Pons (tissue), 1 donor: ENCODE data around the gene CXCL8.
"Not testable (repeated sequence)": the region's sequence is repeated elsewhere in the genome, so short reads cannot be mapped to it uniquely, and the experiment has no call there.

Source experiments
- DNase-seq: peaks from one replicate; pipeline ENCODE4 v3.0.0-alpha.2; 2016; ENCODE audit warnings: low spot score

CXCL8 gene

GRCh38 chr4:73740353-73740778 lies at the start of gene CXCL8:
TSS of gene CXCL8 (plus strand) at chr4:73740569. CDS start at chr4:73740659, 90 bp downstream.
- peak; percentile 87 for DNase-seq

DNA sequence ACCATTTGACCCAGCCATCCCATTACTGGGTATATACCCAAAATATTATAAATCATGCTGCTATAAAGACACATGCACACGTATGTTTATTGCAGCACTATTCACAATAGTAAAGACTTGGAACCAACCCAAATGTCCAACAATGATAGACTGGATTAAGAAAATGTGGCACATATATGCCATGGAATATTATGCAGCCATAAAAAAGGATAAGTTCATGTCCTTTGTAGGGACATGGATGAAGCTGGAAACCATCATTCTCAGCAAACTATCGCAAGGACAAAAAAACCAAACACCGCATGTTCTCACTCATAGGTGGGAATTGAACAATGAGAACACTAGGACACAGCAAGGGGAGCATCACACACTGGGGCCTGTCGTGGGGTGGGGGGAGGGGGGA lies 49.2 kb upstream of the CXCL8 start:
- DNase-seq, result not testable (repeated sequence)

DNA sequence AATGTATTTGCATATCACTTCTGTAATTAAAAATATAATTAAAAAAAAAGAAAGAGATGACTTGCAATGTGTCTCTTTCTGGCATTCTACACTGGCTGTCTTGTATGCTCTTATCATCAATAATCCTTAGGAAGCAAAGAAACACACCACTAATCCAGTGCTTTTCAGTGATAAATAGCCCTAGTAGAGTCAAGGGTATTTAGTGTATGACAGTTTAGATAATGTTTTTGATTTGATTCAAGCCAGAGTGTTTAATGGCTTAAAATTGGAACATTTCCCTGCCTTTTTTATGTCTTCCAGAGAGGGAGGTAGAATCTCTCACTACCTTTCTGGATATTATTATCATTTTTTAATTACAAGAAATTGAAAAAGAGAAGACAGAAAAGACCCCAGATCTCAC lies 48.6 kb upstream of the CXCL8 start:
- DNase-seq, result no peak

DNA sequence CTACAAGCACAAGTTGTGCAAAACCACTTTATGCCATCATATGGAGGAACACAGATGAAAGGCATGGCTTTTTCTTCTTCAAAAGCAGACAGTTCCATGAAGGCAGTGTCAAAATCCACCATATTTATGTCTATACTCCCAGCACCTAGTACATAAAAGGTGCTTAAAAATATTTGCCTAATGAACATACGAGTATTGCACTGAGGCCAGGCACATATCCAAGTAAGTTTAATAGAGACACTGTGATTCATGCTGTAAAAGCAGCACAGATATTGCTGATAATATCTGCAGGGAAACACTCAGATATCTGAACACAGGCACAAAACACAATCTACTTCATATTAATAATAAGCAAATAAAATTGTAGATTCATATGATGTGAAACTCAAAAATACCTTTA lies 48.1 kb upstream of the CXCL8 start:
- no peak for DNase-seq

DNA sequence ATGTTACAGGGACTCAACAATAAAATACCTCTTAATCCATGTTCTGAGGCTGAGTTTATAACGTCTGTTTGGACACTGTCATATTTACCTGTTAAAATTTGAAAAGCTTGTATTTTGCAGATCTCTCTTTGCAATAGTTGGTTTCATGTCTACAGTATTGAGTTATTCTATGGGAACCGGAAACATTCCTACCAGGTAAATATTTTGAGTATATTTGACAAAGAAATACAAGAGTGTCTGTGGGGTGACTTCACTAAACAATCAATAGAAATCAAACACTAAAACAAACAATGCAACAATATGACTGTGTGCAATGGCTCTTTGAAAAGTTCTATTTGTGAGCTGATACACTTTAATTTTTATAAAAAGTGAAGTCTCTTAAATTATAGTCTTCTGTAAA lies 47.7 kb upstream of the CXCL8 start:
- no peak for DNase-seq

DNA sequence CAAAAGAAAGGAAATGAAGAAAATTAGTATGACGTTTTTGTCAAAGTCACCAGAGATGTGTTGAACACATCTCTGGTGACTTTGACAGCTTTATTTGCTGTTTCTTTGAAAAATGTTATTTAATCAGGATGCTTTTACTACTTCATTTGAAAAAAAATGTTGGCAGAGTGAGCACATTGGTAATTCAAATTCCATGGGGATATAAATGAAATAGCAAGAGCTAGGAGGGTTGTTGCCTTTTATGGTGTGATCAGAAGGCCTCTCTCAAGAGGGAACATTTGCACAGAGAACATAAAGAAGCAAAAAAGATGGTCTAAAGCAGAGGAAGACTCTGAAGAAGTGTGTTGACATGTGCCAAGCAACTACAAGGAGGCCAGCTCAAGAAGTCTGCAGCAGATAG lies 46.6 kb upstream of the CXCL8 start:
- DNase-seq, result no peak

- DNase-seq, result peak; percentile 7
Measured at GRCh38 chr4:73698217-73698616, 42.2 kb upstream of the CXCL8 start.

DNA sequence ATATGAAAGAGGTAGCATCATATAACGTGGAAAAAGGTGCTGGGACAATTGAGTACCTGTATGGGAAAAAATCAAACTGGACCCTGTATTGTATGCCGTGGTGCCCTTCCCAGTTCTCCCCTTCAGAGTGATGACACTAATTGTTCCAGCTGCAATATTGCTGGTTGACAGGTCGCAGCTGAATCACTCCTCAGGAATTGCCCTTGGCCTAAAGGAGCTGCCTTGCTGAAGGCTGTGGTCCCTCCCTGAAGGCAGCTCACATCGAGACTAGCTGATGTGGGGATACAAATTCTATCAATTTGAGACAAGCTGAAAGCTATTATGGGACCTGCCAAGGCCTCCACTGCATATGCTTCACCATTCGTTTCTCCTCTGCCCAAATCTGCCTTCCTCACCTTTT lies 39.3 kb upstream of the CXCL8 start:
- DNase-seq, result no peak

DNA sequence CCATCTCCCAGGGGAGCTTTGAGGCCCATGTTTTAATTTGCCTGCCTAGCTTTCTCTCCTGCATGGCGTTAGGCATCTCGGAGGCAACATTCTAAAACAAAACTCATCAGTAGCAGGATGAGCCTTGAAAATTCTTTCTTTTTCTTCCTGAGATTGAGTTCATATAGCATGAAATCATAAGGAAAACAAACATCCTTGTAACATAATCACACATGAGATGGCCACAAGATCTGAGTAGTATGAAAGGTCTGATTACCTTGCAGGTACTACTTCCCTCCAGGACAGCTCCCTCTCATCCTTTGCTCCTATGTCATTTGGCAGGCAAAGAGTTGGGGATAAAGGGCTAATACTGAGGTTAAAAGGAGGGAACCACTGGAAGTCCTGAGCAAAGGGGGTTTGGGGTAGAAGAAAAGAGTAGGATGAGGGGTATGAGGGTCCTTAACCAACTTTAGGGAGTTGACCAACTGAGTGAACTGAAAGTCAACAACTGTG lies 37.5 kb upstream of the CXCL8 start:
- DNase-seq, result no peak

GRCh38 chr4:73703320-73703719 lies 37.0 kb upstream of the CXCL8 start:
- DNase-seq, result no peak

DNA sequence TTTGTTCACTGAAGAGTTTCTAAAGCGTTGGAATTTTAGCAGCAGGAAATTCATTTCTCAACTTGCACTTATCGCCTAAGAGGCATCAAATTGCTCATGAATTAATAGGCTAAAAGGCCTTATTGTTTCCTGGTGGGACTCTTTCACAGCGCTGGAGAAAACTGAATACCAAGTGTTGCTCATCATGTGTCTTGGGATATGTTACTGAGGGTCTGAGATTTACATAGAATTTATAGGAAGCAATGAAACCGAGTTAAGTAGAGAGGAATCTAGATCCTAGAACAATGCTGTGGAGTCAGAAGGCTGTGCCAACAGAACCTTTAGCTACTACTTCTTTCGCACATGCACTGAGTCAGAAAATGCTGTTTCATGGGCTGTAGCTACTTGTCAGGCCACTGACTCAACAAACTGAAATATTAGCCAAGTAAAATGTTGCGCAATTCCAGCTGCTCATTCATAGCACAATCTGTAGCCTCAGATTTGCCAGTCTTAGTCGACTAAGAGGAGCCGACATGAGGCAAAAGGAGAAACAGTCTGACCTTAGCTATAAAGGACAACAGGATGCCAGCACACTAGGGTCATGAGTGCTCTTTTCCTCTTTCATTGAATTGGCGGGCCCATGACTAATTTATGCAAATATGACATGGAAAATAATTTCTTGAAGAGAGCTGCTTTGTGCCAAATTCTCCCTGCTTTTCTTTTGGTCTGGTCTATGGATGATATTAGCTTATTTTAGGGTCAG lies 35.9 kb upstream of the CXCL8 start:
- peak; percentile 31 for DNase-seq

DNA sequence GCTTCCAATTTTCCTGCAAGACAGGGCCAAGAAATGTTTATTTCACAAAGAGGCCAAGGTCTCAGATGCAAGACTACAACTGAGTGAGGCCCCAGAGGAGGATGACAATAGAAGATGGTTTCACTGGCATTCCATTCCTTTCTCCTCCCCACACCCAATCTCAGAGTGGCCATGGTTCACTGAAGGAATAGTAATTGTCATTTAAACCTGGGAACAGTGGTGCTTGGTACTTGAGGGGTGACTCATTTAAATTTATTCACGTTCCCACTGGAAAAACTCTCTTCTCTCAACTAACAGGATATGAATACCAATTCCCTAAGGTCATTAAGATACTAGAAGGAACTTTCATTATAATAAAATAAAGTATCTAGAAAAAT lies 35.3 kb upstream of the CXCL8 start:
- DNase-seq, result no peak

DNA sequence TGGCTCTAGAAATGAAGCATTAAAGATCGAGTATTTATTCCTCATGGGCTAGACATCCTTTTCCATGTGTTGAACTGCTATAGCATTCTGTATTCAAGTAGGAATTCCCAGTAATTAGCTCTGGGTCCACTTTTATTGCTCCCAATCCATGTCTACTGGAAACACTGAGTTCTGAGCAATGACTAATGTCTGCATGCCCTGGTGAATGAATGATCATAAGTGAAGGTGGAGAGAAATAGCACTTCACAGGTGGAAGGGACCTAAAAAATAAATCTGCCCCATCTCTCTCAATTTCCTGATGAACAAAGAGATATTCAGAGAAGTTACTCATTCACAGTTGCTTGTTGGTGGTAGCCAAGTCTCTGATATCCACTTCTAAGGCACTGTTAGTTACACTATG lies 34.6 kb upstream of the CXCL8 start:
- DNase-seq, result no peak

GRCh38 chr4:73706811-73707210 lies 33.6 kb upstream of the CXCL8 start:
- DNase-seq, result no peak

DNA sequence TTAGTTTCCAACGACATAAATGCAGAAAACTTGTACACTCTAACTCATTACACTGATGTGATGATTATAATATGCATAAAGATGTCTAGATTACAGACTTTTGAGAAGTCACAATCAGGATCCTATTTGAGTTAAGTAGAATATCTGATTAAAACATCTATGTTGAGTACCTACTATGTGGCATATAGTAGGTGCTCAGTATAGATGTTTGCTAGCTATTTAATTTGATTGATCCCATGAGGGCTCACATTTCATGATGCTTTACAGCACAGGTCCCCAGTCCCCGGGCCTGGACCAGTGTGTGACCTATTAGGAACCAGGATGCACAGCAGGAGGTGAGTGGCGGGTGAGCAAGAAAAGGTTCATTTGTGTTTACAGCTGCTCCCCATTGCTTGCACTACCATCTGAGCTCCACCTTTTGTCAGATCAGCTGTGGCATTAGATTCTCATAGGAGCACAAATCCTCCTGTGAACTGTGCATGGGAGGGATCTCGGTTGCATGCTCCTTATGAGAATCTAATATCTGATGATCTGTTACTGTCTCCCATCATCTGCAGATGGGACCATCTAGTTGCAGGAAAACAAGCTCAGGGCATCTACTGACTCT lies 33.0 kb upstream of the CXCL8 start:
- DNase-seq, result no peak

DNA sequence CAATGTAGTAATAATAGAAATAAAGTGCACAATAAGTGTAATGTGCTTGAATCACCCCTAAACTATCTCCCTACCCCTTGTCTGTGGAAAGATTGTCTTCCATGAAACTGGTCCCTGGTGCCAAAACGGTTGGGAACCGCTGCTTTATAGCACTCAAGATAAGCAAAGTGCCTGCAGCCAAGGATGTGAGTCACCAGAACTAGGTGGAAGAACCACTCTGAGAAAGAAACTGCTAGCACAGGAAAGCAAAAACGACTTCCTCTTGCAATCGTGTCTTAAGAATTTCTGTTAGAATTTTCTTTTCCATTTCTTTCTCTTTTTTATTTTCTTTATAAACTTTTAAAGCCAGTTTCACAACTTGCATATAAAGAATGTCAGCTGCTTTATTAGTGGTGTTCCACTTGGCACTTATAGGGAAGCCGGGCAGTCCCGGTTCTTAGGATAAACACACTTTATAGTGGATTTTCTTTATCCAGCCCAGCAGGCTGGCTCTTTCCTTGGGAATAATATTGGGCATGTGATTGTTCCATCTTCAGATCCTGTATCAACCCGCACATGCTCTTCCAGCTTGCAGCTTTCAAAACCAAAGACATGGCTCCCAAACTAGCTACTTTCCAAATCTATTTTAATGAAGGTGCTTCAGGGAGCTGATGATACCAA lies 32.3 kb upstream of the CXCL8 start:
- DNase-seq, result peak; percentile 14

DNA sequence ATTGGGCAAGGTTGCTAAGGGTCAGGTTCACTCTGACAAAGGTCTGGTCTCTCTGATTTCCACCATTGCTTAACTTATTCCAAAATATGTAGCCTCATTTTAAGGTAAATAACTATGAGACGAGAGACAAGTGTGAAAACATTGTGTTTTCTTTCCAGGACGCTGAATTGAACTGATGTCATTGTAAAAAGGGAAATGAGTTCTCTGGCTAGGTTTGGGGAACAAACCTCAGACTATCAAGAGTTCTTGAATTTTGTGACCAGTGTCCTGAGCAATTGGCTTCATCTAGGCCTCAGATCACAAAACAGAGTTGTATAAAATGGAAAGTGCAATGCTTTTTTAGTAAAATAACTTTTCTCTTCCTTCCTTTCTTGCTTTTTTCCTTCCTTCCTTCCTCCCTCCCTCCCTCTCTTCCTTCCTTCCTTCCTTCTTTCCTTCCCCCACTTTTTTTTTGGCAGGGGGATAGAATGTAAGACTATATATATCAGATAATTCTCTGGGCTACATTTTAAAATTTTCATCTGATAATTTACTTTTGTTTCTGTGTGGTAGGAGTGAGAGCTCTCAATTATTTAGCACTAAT lies 30.8 kb upstream of the CXCL8 start:
- peak; percentile 25 for DNase-seq

DNA sequence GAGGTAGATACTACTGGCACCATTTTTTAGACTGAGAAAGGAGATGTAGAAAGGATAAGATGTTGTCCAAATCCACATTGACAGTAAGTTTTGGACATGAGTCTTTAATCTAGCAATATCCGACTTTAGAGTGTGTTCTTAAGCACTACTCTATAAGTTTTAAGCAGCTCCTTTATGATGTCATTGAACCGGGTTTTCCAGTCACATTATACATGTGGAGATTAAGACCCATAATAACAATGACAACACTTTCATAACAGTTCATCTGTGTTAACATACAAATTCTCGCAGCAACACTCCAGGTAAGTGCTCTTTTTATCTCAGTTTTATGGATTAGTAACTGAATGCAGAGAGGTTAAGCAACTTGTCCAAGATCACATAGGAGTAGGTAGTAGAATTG lies 30.3 kb upstream of the CXCL8 start:
- no peak for DNase-seq

DNA sequence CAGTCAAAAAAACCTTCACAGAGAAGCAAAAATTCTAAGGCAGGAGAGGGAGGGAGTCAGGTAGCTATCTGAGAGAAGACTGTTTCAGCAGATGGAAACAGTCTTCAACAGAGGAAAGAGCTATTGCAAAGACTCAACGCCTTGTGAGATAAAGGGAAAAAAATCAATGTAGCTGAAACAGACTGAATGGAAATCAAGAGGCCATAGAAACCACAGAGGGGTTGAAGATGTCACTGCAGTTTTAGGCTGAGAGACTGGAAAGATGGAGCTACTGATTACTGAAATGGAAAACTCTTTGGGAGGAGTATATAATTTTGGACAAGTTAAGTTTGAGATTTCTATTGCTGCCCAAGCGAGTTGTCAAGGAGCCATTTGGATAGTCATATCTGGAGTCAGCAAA lies 28.4 kb upstream of the CXCL8 start:
- no peak for DNase-seq

DNA sequence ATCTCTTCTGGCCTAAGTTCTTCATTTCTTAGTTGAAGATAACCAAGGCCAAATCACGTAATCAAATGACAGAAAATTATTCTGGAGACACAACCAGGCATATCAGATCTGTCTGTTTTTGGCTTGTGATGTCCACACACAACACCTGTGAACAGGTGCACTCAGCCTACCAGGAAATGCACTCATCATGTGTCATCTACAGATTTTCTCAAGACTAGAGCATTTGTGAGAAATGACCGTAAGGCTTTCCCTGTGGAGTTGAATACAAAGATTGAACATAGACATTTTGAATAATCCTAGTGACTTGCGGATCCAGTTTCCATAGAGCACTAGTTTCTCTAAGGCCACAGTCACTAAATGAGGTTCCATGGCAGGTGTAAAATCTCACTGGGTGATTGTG lies 26.7 kb upstream of the CXCL8 start:
- no peak for DNase-seq

DNA sequence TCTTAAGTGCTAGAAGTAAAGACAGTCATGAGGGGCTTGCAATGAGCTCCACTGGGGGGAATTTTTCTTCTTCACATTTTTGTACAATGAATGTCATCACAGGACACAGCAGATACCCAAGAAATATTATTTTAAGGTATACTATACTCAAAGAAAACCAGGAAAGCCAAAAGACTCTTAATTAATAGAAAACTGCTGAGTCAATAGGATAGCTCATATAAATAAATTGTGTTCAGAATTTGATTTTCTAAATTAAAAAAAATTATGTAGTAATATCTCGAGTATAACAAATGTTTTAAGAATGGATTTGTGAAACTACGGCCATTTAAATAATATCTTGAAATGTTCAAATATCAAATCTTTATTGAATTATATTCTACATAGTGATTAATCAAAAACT lies 25.7 kb upstream of the CXCL8 start:
- no peak for DNase-seq

GRCh38 chr4:73715659-73716058 lies 24.7 kb upstream of the CXCL8 start:
- no peak for DNase-seq
